SK-MEL-5 (cell line): ENCODE results near the gene RNASEH2A. TPM values are rescaled to one million over a fixed set of nuclear protein-coding genes. Genes with fewer than 3 reads are reported as not detected.
"Not testable (repeated sequence)": the region's sequence is repeated elsewhere in the genome, so short reads cannot be mapped to it uniquely, and the experiment has no call there.

ENCODE experiments used
- DNase-seq: peaks from one replicate; pipeline ENCODE4 v3.0.0-alpha.2; 2016; ENCODE audit warnings: low read depth, low spot score
- in situ Hi-C: cut with HindIII; loops from 2 replicates; pipeline ENCODE4 v1.10.0; 2016; ENCODE audit warnings: low sequenced_read_pairs, high pct_unique_total_duplicates, low pct_unique_long_range_greater_than_20kb
- small RNA-seq, 2 experiments: library from RNA; depleted of rRNA; stranded (forward); fragments of <200 nt; gene quantifications; one replicate each; pipeline ENCODE3, GENCODE V24; 2014
- total RNA-seq: library from RNA; depleted of rRNA; stranded (reverse); fragments of >200 nt; shearing (Covaris generic); gene quantifications from 2 replicates; pipeline ENCODE4 v1.2.3, GENCODE V29; 2014; rRNA removed

RNASEH2A gene
- total RNA-seq, 1 experiment from 2014 or later = 27.6 TPM

DNA sequence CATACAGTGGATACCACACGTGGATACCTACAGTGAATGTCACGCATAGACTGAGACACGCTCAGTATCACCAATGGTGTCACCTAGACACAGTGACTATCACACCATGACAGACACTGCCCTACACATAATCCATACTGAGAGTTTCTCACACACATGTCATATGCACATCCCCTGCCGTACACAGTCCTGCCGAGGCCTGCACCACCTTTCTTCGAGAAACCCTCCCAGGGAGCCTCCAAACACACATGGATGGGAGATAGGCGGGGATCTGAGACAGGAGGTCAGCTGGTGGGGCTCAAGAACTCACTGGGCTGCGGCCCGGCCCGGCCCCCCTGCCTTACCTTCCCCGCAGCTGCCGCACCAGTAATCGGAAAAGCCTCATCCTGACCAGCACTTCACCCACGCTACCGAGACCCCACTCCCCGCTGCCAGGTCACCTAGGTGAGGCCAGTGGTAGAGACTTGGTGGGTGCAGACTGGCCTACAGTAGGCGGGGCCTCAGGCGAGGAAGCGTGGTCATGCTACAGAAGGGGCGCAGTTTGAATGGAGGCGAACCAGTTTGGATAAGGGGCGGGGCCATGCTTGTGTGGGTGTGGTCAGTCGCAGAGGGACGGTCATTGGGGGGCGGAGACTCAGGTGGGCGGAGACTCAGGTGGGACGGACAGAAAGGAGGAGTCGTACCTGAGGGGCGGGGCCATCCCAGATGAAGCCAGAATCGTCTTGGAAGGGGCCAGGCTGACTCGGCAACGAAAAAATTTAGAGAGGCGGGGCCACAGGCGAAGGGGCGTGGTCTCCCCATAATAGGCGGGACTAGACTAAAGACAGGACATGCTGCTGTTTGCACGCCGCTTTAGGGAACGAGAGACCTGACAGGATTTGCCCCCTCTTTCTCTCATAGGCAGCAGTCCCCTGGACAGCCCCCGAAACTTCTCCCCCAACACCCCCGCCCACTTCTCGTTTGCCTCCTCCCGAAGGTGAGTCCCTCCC lies 34.0 kb downstream of the RNASEH2A start:
- in situ Hi-C loops = no loop called here
- peak; percentile 88 for DNase-seq

DNA sequence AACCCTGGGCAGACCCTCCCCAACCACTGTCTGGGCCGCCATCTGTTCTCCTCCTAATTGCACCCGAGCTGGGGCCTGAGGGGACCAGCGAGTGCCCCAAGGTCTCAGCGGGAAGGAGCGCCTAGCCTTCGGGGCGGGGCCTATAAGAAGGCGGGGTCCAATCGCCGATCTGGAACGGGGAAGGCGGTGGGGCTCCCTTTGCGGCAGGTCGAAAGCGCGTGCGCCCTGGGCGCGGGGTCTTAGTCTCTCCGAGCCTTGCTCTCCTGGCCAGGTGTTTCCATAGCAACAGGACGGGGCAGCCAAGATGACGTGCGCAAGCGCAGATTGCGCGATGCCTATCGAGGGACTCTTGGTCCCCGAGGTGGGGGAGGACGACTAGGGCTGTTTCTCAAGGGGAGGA lies 34.7 kb downstream of the RNASEH2A start:
- in situ Hi-C loops = no loop called here
- no peak for DNase-seq

DNA sequence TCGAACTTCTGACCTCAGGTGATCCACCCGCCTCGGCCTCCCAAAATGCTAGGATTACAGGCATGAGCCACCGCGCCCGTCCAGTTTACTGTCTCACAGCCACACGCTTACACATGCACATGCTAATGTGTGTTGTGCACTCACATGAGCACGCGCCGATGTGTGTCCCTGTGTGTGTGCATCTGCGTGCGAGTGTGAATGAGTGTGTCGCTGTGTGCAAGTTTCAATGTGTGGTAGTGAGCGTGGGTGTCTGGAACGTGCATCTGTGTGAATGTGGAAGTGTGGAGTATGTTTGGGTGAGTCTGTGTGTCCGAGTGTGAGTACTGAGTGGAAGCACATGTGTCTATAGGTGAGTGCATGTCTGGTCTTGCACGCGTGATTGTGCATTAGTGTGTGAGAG lies 36.1 kb downstream of the RNASEH2A start:
- in situ Hi-C loops = no loop called here
- no peak for DNase-seq

DNA sequence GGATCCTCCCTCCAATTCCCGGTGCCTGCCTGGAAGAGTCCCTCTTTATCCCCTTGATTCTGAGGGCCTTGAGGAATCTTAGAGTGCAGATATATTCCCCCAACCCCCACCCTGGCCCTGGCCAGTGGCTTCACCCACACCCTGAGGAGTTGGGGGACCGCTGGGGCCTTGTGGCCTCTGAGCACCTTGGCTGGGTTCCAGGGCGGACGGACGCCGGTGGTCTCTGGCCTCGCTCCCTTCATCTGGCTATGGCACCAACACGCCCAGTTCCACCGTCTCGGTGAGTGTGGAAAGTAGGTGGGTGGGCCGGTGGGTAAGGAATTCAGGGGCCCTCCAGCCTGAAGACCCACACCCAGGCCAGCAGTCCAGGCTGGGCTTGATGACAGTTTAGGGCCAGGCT lies 36.9 kb downstream of the RNASEH2A start:
- no peak for DNase-seq
- in situ Hi-C loops = no loop called here

DNA sequence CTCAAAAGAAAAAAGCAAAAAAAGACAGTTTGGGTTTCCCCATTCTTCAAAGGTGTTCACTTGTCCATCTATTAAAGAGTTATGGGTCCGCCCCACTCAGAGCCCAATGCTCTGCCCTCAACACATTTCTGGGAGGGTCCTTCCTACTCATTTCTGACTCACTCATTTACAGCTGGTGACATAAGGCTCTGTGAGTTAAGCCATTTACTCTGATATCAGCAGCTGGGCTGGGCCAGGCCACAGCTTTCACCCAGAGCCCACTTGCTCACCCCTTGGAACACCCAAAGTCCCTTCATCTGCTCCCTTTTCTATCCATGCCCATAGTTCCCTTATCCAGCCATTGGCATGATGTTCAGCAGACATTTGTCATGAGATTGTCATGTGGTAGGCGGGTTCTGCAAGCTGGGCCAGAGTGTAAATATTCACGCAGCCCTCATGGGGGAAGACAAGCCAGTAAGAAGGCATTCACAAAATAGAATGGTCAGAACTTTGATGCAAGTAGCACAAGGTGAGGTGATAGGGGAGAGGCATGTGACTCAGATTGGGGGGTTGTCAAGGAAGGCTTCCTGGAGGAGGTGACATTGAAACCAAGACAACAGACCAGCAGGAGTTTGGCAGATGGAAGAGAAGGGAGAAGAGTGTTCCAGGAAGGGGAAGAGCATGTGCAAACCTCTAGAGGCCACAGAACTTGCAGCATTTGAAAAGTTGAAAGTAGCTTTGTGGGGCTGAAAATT lies 37.8 kb downstream of the RNASEH2A start:
- no peak for DNase-seq

DNA sequence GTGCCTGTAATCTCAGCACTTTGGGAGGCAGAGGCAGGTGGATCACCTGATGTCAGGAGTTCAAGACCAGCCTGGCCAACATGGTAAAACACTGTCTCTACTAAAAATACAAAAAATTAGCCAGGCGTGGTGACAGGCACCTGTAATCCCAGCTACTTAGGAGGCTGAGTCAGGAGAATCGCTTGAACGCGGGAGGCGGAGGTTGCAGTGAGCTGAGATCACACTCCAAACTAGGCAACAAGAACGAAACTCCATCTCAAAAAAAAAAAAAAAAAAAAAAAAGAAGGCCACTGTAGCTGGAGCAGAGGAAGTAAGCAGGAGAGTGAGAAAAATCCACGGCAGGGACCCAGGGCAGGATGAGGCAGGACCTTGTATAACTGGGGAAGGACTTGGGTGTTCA lies 40.2 kb downstream of the RNASEH2A start:
- in situ Hi-C loops = not testable (repeated sequence)

More for the DNA sequence above, 37.8 kb downstream of the RNASEH2A start:
- in situ Hi-C loops = no loop called here

DNA sequence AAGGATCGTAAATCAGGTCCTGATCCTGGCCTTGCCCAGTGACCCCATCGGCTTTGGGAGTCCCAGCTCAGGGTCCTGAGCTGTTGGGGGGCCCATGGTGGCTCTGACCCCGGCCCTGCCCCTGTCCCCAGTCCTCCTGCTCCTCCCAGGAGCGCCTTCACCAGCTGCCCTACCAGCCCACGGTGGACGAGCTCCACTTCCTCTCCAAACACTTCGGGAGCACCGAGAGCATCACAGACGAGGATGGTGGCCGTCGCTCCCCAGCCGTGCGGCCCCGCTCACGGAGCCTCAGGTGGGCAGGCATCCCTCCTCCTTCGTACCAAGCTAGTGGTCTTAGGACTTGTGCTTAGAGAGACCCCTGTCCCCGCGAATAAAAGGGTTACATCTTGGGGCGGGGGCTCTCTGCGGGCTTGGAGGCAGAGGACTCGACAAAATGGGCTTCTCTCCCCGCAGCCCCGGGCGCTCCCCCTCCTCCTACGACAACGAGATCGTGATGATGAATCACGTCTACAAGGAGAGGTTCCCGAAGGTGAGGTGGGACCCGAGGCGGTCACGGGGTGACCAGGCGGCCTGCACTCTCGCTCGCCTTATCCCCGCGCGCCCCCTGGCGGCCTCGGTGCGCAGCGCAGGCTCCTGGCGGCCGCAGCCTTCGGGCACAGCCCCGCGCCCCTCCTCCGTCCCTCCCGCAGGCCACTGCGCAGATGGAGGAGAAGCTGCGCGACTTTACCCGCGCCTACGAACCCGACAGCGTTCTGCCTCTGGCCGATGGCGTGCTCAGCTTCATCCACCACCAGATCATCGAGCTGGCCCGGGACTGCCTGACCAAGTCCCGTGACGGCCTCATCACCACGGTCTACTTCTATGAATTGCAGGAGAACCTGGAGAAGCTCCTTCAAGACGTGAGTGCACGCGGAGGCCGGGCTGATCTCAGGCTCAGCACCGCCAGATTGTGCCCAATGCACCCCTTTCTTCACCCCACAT lies 41.1 kb downstream of the RNASEH2A start:
- DNase-seq = peak; percentile 86
- in situ Hi-C loops = no loop called here

More for the DNA sequence above, 40.2 kb downstream of the RNASEH2A start:
- not testable (repeated sequence) for DNase-seq

DNA sequence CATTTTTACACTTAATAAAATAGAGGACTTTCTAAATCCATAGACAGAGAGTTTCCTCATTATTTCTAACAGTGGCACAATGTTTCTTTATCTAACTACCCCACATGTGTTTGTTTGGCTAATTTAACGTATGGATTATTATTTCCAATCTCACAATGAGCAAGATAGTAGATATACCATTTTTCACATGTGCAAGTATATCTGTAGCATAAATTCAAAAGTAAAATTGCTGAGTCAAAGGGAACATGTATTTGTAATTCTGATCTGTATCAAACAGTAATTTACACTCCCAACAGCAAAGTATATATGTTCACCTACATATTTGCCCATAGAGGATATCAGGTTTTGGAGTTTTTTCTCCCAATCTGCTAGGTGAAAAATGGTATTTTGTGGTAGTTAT lies 50.3 kb downstream of the RNASEH2A start:
- no peak for DNase-seq
- in situ Hi-C loops = no loop called here

DNA sequence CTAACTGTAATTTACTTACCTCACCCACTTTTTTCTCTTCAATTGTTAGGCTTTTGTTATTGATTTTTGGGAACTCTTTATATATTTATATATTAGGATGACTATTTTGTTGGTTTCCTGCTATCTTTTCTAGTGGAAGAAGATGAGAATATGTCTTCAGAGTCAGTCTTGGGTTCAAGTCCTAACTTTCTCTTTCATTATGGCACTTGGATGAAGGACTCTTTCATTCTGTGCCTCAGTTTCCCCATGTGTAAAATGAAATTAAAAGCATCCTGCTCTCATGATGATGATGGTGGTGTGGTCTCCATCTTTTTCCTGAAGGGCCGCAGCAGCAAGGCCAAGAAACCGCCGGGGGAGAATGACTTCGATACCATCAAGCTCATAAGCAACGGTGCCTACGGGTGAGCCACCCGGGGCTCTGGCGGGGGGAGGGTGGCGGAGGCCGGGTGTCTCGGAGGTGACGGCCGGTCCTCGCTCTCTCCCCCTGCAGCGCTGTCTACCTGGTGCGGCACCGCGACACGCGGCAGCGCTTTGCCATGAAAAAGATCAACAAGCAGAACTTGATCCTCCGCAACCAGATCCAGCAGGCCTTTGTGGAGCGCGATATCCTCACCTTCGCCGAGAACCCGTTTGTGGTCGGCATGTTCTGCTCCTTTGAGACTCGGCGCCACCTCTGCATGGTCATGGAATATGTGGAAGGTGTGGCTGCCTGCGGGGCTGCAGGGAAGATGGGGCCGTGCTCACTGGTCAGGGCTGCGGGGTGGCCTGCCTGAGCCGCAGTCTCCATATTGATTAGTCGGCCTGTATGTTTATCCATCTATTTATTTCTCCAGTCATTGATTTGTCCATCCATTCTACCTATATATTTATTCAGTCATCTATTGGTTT lies 51.9 kb downstream of the RNASEH2A start:
- no peak for DNase-seq
- in situ Hi-C loops = no loop called here

DNA sequence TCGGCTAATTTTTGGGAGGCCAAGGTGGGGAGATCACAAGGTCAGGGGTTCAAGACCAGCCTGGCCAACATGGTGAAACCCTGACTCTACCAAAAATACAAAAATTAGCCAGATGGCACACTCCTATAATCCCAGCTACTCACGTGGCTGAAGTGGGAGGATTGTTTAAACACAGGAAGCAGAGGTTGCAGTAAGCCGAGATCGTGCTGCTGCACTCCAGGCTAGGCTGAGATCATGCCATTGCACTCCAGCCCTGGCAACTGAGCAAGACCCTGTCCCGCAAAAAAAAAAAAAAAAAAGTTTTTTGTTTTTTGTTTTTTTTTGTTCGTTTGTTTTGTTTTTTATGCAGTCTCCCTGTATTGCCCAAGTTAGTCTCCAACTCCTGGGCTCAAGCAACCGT lies 53.2 kb downstream of the RNASEH2A start:
- in situ Hi-C loops = no loop called here

More for the DNA sequence above, 53.2 kb downstream of the RNASEH2A start:
- no peak for DNase-seq

Small RNA genes lying within 50 kb of the gene (small RNA-seq; reads per million reads assigned to genes)
- gene MIR5684 = 0 reads per million in 2 experiments
- 0 reads per million in 2 experiments for gene MIR6794

Other genes starting within 250 kb of the RNASEH2A start
- gene ZNF490, start 195.8 kb upstream of the RNASEH2A start, total RNA-seq = 5.2 and 5.5 TPM in 2 replicates
- 11.4 and 12.4 TPM in 2 replicates for gene ZNF791, start 195.7 kb upstream of the RNASEH2A start, total RNA-seq
- 32.0 and 33.5 TPM in 2 replicates for gene MAN2B1, start 139.8 kb upstream of the RNASEH2A start, total RNA-seq
- 2.9 and 8.0 TPM in 2 replicates for gene WDR83, start 139.8 kb upstream of the RNASEH2A start, total RNA-seq
- 52.7 and 57.8 TPM in 2 replicates for gene DHPS, start 124.7 kb upstream of the RNASEH2A start, total RNA-seq
- not detected in 2 replicates for gene GNG14, start 118.6 kb upstream of the RNASEH2A start, total RNA-seq
- gene FBXW9, start 110.0 kb upstream of the RNASEH2A start, total RNA-seq = 6.1 and 8.6 TPM in 2 replicates
- 13.9 and 18.2 TPM in 2 replicates for gene TNPO2, start 82.7 kb upstream of the RNASEH2A start, total RNA-seq
- gene TRIR, start 71.9 kb upstream of the RNASEH2A start, total RNA-seq = 180 and 188 TPM in 2 replicates
- gene GET3, start 69.1 kb upstream of the RNASEH2A start, total RNA-seq = 100 and 120 TPM in 2 replicates
- not detected in 2 replicates for gene BEST2, start 54.8 kb upstream of the RNASEH2A start, total RNA-seq
- 4.9 and 5.7 TPM in 2 replicates for gene HOOK2, start 31.0 kb upstream of the RNASEH2A start, total RNA-seq
- 30.1 and 30.7 TPM in 2 replicates for gene JUNB, start 15.1 kb upstream of the RNASEH2A start, total RNA-seq
- not detected in 2 replicates for gene PRDX2, start 4.8 kb upstream of the RNASEH2A start, total RNA-seq
- 4.7 TPM in 1 of 2 replicates, not detected in the other for gene THSD8, start 4.5 kb upstream of the RNASEH2A start, total RNA-seq
- gene RTBDN, start 28.0 kb downstream of the RNASEH2A start, total RNA-seq = 0.21 and 1.6 TPM in 2 replicates
- 1.9 and 2.3 TPM in 2 replicates for gene MAST1, start 31.9 kb downstream of the RNASEH2A start, total RNA-seq
- 74.1 and 75.9 TPM in 2 replicates for gene DNASE2, start 74.9 kb downstream of the RNASEH2A start, total RNA-seq
- gene KLF1, start 80.6 kb downstream of the RNASEH2A start, total RNA-seq = 0.24 TPM in 1 of 2 replicates, not detected in the other
- 14.2 and 20.5 TPM in 2 replicates for gene GCDH, start 84.6 kb downstream of the RNASEH2A start, total RNA-seq
- 0.50 and 0.64 TPM in 2 replicates for gene SYCE2, start 112.7 kb downstream of the RNASEH2A start, total RNA-seq
- 42.1 and 44.7 TPM in 2 replicates for gene FARSA, start 127.1 kb downstream of the RNASEH2A start, total RNA-seq
- gene CALR, start 132.0 kb downstream of the RNASEH2A start, total RNA-seq = 1,274 and 1,279 TPM in 2 replicates
- 126 and 134 TPM in 2 replicates for gene RAD23A, start 139.3 kb downstream of the RNASEH2A start, total RNA-seq
- 39.6 and 45.7 TPM in 2 replicates for gene GADD45GIP1, start 150.6 kb downstream of the RNASEH2A start, total RNA-seq
- not detected in 2 replicates for gene DAND5, start 163.0 kb downstream of the RNASEH2A start, total RNA-seq
- gene NFIX, start 188.9 kb downstream of the RNASEH2A start, total RNA-seq = 4.2 and 4.9 TPM in 2 replicates